ENCODE results near the gene NAA35. TPM values are rescaled to one million over a fixed set of nuclear protein-coding genes. Genes with fewer than 3 reads are reported as not detected.

Gene NAA35
- total RNA-seq, 4 donors from 2014 or later: 16.8 to 50.3 (median 24.8) TPM

DNA sequence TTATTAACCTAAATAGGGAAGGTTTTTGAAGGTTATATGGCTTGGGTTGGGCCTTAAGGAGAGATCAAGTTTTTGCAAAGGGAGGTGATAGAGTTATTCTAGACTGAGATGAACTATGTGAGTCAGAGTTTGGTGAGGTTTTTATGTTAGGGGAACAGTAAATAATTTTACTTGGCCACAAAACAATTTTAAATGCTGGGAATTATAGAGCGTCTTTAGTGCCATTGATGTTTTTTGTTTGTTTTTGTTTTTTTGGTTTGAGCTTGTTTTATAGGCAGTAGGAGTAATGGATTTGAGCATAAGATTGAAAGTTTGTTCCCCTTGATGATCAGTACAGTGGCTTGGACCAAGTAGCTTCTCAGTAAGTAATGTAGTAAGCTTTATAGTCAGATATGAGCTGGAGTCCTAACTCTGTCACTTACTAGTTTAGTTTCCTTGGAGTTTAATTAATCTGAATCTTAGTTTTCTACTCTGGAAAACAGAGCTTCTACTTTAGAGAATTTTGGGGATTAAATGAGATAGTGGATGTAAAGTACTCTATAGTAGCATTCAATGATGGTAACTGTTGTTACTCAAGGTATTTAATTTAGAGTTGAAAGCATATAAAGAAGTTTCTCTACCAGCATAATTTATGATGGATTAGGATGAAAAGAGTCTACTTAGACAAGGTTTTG, 2.9 kb downstream of the NAA35 start:
- H3K27ac ChIP-seq: no peak overlapping the region
- TF ChIP-seq POLR2A (IDR thresholded peaks at IDR 0.05): no peak
- TF ChIP-seq, protein P1, sequence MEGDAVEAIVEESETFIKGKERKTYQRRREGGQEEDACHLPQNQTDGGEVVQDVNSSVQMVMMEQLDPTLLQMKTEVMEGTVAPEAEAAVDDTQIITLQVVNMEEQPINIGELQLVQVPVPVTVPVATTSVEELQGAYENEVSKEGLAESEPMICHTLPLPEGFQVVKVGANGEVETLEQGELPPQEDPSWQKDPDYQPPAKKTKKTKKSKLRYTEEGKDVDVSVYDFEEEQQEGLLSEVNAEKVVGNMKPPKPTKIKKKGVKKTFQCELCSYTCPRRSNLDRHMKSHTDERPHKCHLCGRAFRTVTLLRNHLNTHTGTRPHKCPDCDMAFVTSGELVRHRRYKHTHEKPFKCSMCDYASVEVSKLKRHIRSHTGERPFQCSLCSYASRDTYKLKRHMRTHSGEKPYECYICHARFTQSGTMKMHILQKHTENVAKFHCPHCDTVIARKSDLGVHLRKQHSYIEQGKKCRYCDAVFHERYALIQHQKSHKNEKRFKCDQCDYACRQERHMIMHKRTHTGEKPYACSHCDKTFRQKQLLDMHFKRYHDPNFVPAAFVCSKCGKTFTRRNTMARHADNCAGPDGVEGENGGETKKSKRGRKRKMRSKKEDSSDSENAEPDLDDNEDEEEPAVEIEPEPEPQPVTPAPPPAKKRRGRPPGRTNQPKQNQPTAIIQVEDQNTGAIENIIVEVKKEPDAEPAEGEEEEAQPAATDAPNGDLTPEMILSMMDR (IDR thresholded peaks at IDR 0.05): no peak
- no peaks in the 10 kb centered on the region for H3K27me3 ChIP-seq
- H3K36me3 ChIP-seq: peaks cover 0 to 25% (median 0%) of the 10 kb centered on the region in 3 donors
- H3K9me3 ChIP-seq: no peaks in the 10 kb centered on the region
- no peak for DNase-seq
- no peak overlapping the region for H3K4me3 ChIP-seq
- peaks cover 0 to 17% (median 0%) of the 10 kb centered on the region in 4 donors for H3K4me1 ChIP-seq

DNA sequence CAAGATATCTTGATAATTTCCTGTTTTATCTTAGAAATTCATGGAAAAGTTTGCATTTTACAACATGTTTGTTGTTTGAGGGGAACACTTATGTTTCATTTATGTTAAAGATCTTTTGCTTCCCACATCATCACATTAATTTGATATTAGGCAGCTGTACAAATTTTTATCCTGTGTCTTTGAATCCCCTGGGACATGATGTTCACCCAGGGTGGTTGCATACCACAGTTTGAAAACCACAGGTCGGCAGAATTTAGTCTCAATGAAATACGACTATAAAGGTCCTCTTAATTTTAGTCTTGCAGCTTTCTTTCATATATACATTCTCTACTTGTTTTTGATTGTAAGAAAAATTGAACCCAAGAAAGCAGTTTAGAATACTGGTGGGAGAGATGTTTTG, 3.7 kb downstream of the NAA35 start:
- peaks cover 0 to 17% (median 0%) of the 10 kb centered on the region in 4 donors for H3K4me1 ChIP-seq
- H3K9me3 ChIP-seq: no peaks in the 10 kb centered on the region
- H3K27ac ChIP-seq: no peak overlapping the region
- H3K27me3 ChIP-seq: no peaks in the 10 kb centered on the region
- TF ChIP-seq, protein P1 (IDR thresholded peaks at IDR 0.05): no peak
- no peak for TF ChIP-seq POLR2A (IDR thresholded peaks at IDR 0.05)
- no peak for DNase-seq
- H3K4me3 ChIP-seq: no peak overlapping the region
- peaks cover 0 to 26% (median 0%) of the 10 kb centered on the region in 3 donors for H3K36me3 ChIP-seq

DNA sequence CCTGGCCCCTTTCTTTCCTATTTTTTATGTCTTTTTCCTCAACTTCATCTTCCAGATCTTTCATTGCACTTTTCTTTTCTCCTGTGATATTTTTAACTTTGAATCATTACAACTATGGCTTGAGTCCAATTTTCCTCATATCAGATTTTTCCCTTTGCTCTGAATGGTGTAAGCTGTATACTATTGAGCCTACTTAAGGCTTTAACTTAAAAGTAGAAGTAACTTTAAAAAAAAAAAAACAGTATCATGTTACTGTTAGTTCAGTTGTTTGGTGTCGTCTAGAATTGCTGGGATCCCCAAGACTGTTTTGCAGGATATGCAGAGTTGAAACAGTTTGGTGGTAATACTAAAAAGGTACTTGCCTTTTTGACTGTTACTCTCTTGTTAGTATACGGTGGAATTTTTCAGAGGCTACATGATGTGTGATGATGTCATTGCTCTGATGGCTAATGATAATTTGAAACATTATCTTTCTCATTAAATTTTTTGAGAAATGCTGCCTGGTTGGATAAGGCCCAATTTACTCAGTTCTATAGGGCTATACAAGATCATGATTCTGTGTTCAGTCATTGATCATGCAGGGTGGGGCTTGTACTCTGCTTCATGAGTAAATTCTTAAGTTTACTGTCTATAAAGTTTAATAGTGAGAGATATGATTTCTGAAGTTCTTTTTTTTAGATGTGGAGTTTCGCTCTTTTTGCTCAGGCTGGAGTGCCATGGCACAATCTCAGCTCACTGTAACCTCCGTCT, 8.8 kb downstream of the NAA35 start:
- peaks cover 0 to 29% (median 0%) of the 10 kb centered on the region in 3 donors for H3K36me3 ChIP-seq
- H3K27ac ChIP-seq: no peak overlapping the region
- TF ChIP-seq POLR2A (IDR thresholded peaks at IDR 0.05): no peak
- TF ChIP-seq, protein P1 (IDR thresholded peaks at IDR 0.05): no peak
- no peaks in the 10 kb centered on the region for H3K27me3 ChIP-seq
- no peak for DNase-seq
- H3K4me1 ChIP-seq: no peaks in the 10 kb centered on the region
- H3K4me3 ChIP-seq: no peak overlapping the region
- H3K9me3 ChIP-seq: no peaks in the 10 kb centered on the region

DNA sequence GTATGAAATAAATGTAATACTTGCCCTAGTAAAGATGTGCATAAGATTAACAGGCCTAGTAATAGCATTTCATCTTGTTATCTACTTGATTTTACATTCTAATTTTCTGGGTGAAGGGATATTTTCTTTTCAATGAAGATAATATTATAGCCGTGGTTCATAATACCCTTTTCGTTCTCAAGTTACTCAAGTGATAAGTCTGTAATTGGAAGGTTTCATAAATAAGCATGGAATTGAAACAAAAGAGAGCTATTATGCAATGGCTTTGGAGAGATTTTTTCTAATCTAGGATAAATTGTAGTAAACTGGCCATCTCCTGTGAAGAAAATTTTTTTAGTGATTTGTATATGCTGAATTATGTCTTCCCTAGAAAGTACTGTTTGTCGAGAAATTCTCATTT, 19.0 kb downstream of the NAA35 start:
- no peak for DNase-seq
- Histone ChIP-seq H3K9me3 (no peaks in the 10 kb centered on the region), H3K36me3 (peaks cover 0 to 20% (median 0%) of the 10 kb centered on the region in 3 donors), H3K4me3 (no peak overlapping the region), H3K27ac (no peak overlapping the region), H3K27me3 (no peaks in the 10 kb centered on the region), H3K4me1 (peaks cover 0 to 8% (median 0%) of the 10 kb centered on the region in 4 donors)
- TF ChIP-seq POLR2A (IDR thresholded peaks at IDR 0.05): no peak
- TF ChIP-seq, protein P1 (IDR thresholded peaks at IDR 0.05): no peak

- Histone ChIP-seq H3K4me1 (peaks cover 0 to 8% (median 0%) of the 10 kb centered on the region in 4 donors), H3K27me3 (no peaks in the 10 kb centered on the region), H3K4me3 (no peak overlapping the region), H3K9me3 (no peaks in the 10 kb centered on the region), H3K36me3 (peaks cover 0 to 27% (median 0%) of the 10 kb centered on the region in 3 donors), H3K27ac (no peak overlapping the region)
- no peak for TF ChIP-seq POLR2A (IDR thresholded peaks at IDR 0.05)
- TF ChIP-seq, protein P1 (IDR thresholded peaks at IDR 0.05): no peak
- DNase-seq: no peak
Measured at GRCh38 chr9:85960688-85961093, 19.7 kb downstream of the NAA35 start.

Measured in Peyer's patch (tissue), 4 donors.